Measurements from ENCODE around the gene HEYL.

Gene HEYL

DNA sequence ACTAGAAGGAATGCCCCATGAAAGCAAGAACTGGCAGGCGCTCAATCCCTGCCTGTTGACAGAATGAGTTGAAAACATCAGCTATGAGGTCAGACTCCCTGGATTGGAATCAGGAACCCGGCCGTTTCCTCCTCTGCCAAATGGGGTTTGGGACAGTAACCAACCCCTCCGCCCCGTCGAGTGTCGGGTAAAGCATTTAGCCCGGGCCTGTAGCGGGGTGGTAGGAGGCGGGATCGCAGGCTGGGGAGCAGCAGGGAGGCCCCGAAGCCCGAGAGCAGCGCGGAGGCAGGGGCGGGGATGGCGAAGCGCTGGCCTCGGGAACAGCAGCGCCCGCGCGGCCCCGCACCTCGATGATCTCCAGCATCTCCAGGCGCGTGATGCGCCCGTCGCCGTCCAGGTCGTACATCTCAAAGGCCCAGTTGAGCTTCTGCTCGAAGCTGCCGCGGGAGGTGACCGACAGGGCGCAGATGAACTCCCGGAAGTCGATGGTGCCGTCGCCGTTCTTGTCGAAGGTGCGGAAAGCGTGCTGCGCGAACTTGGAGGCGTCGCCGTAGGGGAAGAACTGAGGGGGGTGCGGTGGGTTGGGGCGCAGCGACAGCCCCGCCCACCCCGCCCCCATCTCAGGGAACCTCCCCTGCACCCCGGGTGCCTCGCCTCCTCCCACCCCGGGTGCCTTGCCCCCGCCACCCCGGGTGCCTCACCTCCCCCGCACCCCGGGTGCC is 44.3 kb upstream of the HEYL start:
- Histone ChIP-seq H3F3A (ENCODE audit: low read depth) (no peaks in the 10 kb centered on the region), H3K27me3 (ENCODE audit: insufficient read depth, low read length, poor library complexity, severe bottlenecking) (no peaks in the 10 kb centered on the region), H2AFZ (ENCODE audit: low read length) (no peak overlapping the region), H3K4me1 (ENCODE audit: insufficient read depth, low read length, poor library complexity, severe bottlenecking) (no peaks in the 10 kb centered on the region), H3K9me3 (ENCODE audit: insufficient read depth, low read depth, low read length) (no peaks in the 10 kb centered on the region), H3K4me2 (ENCODE audit: low read depth, low read length, poor library complexity, severe bottlenecking) (no peak overlapping the region), H3K9ac (ENCODE audit: low read depth, low read length, poor library complexity, severe bottlenecking) (no peak overlapping the region), H3K4me3 (ENCODE audit: low read length, poor library complexity, severe bottlenecking) (no peak overlapping the region), H4K20me1 (ENCODE audit: insufficient read depth, low read length, poor library complexity, severe bottlenecking) (no peaks in the 10 kb centered on the region), H3K36me3 (ENCODE audit: insufficient read depth, low read length) (no peaks in the 10 kb centered on the region), H3K79me2 (ENCODE audit: insufficient read depth, low read length) (no peaks in the 10 kb centered on the region), H3K9me2 (replicated peaks; ENCODE audit: low read depth, low read length) (no peaks in the 10 kb centered on the region)
- TF ChIP-seq EZH2phosphoT487 (IDR thresholded peaks at IDR 0.05; ENCODE audit: borderline replicate concordance), result no peak
- TF ChIP-seq, protein P1, sequence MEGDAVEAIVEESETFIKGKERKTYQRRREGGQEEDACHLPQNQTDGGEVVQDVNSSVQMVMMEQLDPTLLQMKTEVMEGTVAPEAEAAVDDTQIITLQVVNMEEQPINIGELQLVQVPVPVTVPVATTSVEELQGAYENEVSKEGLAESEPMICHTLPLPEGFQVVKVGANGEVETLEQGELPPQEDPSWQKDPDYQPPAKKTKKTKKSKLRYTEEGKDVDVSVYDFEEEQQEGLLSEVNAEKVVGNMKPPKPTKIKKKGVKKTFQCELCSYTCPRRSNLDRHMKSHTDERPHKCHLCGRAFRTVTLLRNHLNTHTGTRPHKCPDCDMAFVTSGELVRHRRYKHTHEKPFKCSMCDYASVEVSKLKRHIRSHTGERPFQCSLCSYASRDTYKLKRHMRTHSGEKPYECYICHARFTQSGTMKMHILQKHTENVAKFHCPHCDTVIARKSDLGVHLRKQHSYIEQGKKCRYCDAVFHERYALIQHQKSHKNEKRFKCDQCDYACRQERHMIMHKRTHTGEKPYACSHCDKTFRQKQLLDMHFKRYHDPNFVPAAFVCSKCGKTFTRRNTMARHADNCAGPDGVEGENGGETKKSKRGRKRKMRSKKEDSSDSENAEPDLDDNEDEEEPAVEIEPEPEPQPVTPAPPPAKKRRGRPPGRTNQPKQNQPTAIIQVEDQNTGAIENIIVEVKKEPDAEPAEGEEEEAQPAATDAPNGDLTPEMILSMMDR (conservative IDR thresholded peaks at IDR 0.05; ENCODE audit: low read length), result no peak

DNA sequence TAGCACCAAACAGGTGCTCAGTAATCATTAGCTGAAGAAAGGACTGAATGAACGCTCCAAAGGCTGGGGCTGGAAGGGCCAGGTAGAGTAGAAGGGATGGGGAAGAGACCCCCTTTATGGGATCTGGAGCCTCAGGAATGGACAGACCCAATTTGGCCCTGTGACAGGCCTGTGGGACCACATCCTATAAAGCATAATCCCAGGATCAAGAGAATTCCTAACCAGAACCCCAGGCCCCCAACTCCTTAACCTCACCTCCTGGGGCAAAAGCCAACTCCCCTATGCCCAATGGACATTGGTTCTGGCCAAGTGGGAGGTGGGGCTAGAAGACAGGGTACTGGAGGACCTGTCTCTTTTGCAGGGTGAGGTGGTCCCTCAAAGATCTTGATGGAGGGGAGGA is 42.6 kb upstream of the HEYL start:
- no peak overlapping the region for H2AFZ ChIP-seq (ENCODE audit: low read length)
- no peak for TF ChIP-seq EZH2phosphoT487 (IDR thresholded peaks at IDR 0.05; ENCODE audit: borderline replicate concordance)
- H3K79me2 ChIP-seq (ENCODE audit: insufficient read depth, low read length), result no peaks in the 10 kb centered on the region
- no peaks in the 10 kb centered on the region for H4K20me1 ChIP-seq (ENCODE audit: insufficient read depth, low read length, poor library complexity, severe bottlenecking)
- no peaks in the 10 kb centered on the region for H3K27me3 ChIP-seq (ENCODE audit: insufficient read depth, low read length, poor library complexity, severe bottlenecking)
- no peak overlapping the region for H3K4me2 ChIP-seq (ENCODE audit: low read depth, low read length, poor library complexity, severe bottlenecking)
- no peak overlapping the region for H3K4me3 ChIP-seq (ENCODE audit: low read length, poor library complexity, severe bottlenecking)
- no peaks in the 10 kb centered on the region for H3F3A ChIP-seq (ENCODE audit: low read depth)
- H3K9ac ChIP-seq (ENCODE audit: low read depth, low read length, poor library complexity, severe bottlenecking), result no peak overlapping the region
- no peaks in the 10 kb centered on the region for H3K36me3 ChIP-seq (ENCODE audit: insufficient read depth, low read length)
- H3K9me3 ChIP-seq (ENCODE audit: insufficient read depth, low read depth, low read length), result no peaks in the 10 kb centered on the region
- H3K4me1 ChIP-seq (ENCODE audit: insufficient read depth, low read length, poor library complexity, severe bottlenecking), result no peaks in the 10 kb centered on the region
- no peaks in the 10 kb centered on the region for H3K9me2 ChIP-seq (replicated peaks; ENCODE audit: low read depth, low read length)

DNA sequence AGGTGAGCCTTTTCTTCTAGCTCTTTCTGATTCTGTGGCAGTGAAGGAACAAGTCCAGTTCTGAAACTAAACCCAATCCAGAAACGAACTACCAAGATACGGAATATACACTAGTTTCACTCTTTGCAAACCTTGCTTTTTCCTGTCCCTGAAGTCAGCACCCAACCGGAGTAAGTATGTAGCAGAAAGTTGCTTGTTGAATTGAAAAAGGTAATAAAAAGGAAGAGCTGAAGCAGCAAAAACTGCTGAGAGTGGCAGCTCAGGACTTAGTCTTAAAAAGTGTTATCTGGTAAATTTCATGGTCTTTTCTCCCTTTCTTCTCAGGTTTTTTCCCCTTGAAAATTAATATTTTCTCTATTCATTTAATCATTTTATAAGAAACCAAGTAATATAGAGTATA is 41.9 kb upstream of the HEYL start:
- H3K9me2 ChIP-seq (replicated peaks; ENCODE audit: low read depth, low read length), result no peaks in the 10 kb centered on the region
- H3K4me3 ChIP-seq (ENCODE audit: low read length, poor library complexity, severe bottlenecking), result no peak overlapping the region
- no peaks in the 10 kb centered on the region for H3F3A ChIP-seq (ENCODE audit: low read depth)
- H2AFZ ChIP-seq (ENCODE audit: low read length), result no peak overlapping the region
- H3K36me3 ChIP-seq (ENCODE audit: insufficient read depth, low read length), result no peaks in the 10 kb centered on the region
- TF ChIP-seq EZH2phosphoT487 (IDR thresholded peaks at IDR 0.05; ENCODE audit: borderline replicate concordance), result no peak
- TF ChIP-seq, protein P1 (conservative IDR thresholded peaks at IDR 0.05; ENCODE audit: low read length), result no peak
- no peaks in the 10 kb centered on the region for H3K27me3 ChIP-seq (ENCODE audit: insufficient read depth, low read length, poor library complexity, severe bottlenecking)
- no peaks in the 10 kb centered on the region for H3K4me1 ChIP-seq (ENCODE audit: insufficient read depth, low read length, poor library complexity, severe bottlenecking)
- no peaks in the 10 kb centered on the region for H3K79me2 ChIP-seq (ENCODE audit: insufficient read depth, low read length)
- H3K9me3 ChIP-seq (ENCODE audit: insufficient read depth, low read depth, low read length), result no peaks in the 10 kb centered on the region
- H4K20me1 ChIP-seq (ENCODE audit: insufficient read depth, low read length, poor library complexity, severe bottlenecking), result no peaks in the 10 kb centered on the region
- H3K9ac ChIP-seq (ENCODE audit: low read depth, low read length, poor library complexity, severe bottlenecking), result no peak overlapping the region
- no peak overlapping the region for H3K4me2 ChIP-seq (ENCODE audit: low read depth, low read length, poor library complexity, severe bottlenecking)

DNA sequence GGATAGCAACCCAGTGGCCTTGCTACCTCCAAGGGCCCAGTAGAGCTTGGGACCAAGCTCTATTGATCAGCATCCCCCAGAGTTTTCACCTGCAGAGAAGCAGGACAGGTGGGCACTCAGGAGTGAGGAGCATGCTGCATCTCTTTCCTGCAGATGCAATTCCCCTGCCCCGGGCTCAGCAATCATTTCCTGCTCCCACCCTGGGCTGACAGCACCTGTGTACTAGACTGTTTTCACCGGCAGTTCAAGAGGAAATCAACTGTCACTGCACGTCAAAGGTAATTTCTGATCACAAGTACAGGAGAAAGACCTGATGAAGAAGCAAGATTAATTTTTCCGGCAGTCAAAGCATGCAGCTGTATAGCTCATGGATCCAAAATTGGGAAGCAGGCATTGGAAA is 41.3 kb upstream of the HEYL start:
- Histone ChIP-seq H3K27me3 (ENCODE audit: insufficient read depth, low read length, poor library complexity, severe bottlenecking) (no peaks in the 10 kb centered on the region), H3K36me3 (ENCODE audit: insufficient read depth, low read length) (no peaks in the 10 kb centered on the region)

More for the DNA sequence above, 41.3 kb upstream of the HEYL start:
- TF ChIP-seq, protein P1 (conservative IDR thresholded peaks at IDR 0.05; ENCODE audit: low read length), result no peak
- no peak for TF ChIP-seq EZH2phosphoT487 (IDR thresholded peaks at IDR 0.05; ENCODE audit: borderline replicate concordance)
- H3K79me2 ChIP-seq (ENCODE audit: insufficient read depth, low read length), result no peaks in the 10 kb centered on the region
- H3K9me2 ChIP-seq (replicated peaks; ENCODE audit: low read depth, low read length), result no peaks in the 10 kb centered on the region
- no peaks in the 10 kb centered on the region for H3F3A ChIP-seq (ENCODE audit: low read depth)
- no peak overlapping the region for H3K9ac ChIP-seq (ENCODE audit: low read depth, low read length, poor library complexity, severe bottlenecking)
- no peaks in the 10 kb centered on the region for H3K9me3 ChIP-seq (ENCODE audit: insufficient read depth, low read depth, low read length)
- no peaks in the 10 kb centered on the region for H4K20me1 ChIP-seq (ENCODE audit: insufficient read depth, low read length, poor library complexity, severe bottlenecking)
- H2AFZ ChIP-seq (ENCODE audit: low read length), result no peak overlapping the region
- H3K4me1 ChIP-seq (ENCODE audit: insufficient read depth, low read length, poor library complexity, severe bottlenecking), result no peaks in the 10 kb centered on the region
- H3K4me3 ChIP-seq (ENCODE audit: low read length, poor library complexity, severe bottlenecking), result no peak overlapping the region
- no peak overlapping the region for H3K4me2 ChIP-seq (ENCODE audit: low read depth, low read length, poor library complexity, severe bottlenecking)
